ENCODE measurements around the gene AP4E1.
"Not testable (repeated sequence)": the region's sequence is repeated elsewhere in the genome, so short reads cannot be mapped to it uniquely, and the experiment has no call there.

The AP4E1 gene

GRCh38 chr15:50880651-50881114, 27.8 kb upstream of the AP4E1 start:
- H3K27me3 Mint-ChIP-seq = no peaks in the 10 kb centered on the region
- peaks cover 78% of the 10 kb centered on the region for H3K4me1 Mint-ChIP-seq
- ATAC-seq = peak; percentile 33
- DNase-seq = no peak
- peak overlapping the region; percentile 29 for H3K4me3 Mint-ChIP-seq
- no peaks in the 10 kb centered on the region for H3K36me3 Mint-ChIP-seq (ENCODE audit: low read depth)
- no peaks in the 10 kb centered on the region for H3K9me3 Mint-ChIP-seq
- peak overlapping the region; percentile 92 for H3K27ac Mint-ChIP-seq

GRCh38 chr15:50881121-50882048, 27.1 kb upstream of the AP4E1 start:
- H3K4me1 Mint-ChIP-seq = peaks cover 82% of the 10 kb centered on the region
- ATAC-seq = no peak
- no peak for DNase-seq
- H3K4me3 Mint-ChIP-seq = no peak overlapping the region
- no peaks in the 10 kb centered on the region for H3K27me3 Mint-ChIP-seq
- no peaks in the 10 kb centered on the region for H3K36me3 Mint-ChIP-seq (ENCODE audit: low read depth)
- peak overlapping the region; percentile 92 for H3K27ac Mint-ChIP-seq
- no peaks in the 10 kb centered on the region for H3K9me3 Mint-ChIP-seq

GRCh38 chr15:50883903-50884302, 24.6 kb upstream of the AP4E1 start:
- ATAC-seq = peak; percentile 31
- Mint-ChIP-seq H3K4me1 (peaks cover 65% of the 10 kb centered on the region), H3K27ac (peak overlapping the region; percentile 74), H3K27me3 (no peaks in the 10 kb centered on the region), H3K4me3 (peak overlapping the region; percentile 27), H3K36me3 (ENCODE audit: low read depth) (no peaks in the 10 kb centered on the region), H3K9me3 (no peaks in the 10 kb centered on the region)
- DNase-seq = peak; percentile 29

- H3K9me3 Mint-ChIP-seq = no peaks in the 10 kb centered on the region
- no peaks in the 10 kb centered on the region for H3K27me3 Mint-ChIP-seq
- no peak for DNase-seq
- peaks cover 59% of the 10 kb centered on the region for H3K4me1 Mint-ChIP-seq
- H3K4me3 Mint-ChIP-seq = no peak overlapping the region
- peak overlapping the region; percentile 90 for H3K27ac Mint-ChIP-seq
- H3K36me3 Mint-ChIP-seq (ENCODE audit: low read depth) = peaks cover 2% of the 10 kb centered on the region
- no peak for ATAC-seq
Measured at GRCh38 chr15:50884540-50884939, 23.9 kb upstream of the AP4E1 start.

GRCh38 chr15:50886139-50886467, 22.4 kb upstream of the AP4E1 start:
- ATAC-seq = no peak
- peaks cover 8% of the 10 kb centered on the region for H3K9me3 Mint-ChIP-seq
- peaks cover 45% of the 10 kb centered on the region for H3K4me1 Mint-ChIP-seq
- DNase-seq = no peak
- peak overlapping the region; percentile 68 for H3K4me3 Mint-ChIP-seq
- H3K27me3 Mint-ChIP-seq = no peaks in the 10 kb centered on the region
- H3K27ac Mint-ChIP-seq = peak overlapping the region; percentile 90
- H3K36me3 Mint-ChIP-seq (ENCODE audit: low read depth) = peaks cover 10% of the 10 kb centered on the region

- peaks cover 10% of the 10 kb centered on the region for H3K36me3 Mint-ChIP-seq (ENCODE audit: low read depth)
- no peak for ATAC-seq
- DNase-seq = no peak
- no peak overlapping the region for H3K4me3 Mint-ChIP-seq
- peaks cover 9% of the 10 kb centered on the region for H3K9me3 Mint-ChIP-seq
- H3K27ac Mint-ChIP-seq = no peak overlapping the region
- no peaks in the 10 kb centered on the region for H3K27me3 Mint-ChIP-seq
- H3K4me1 Mint-ChIP-seq = peaks cover 38% of the 10 kb centered on the region
Measured at GRCh38 chr15:50886611-50887345, 21.7 kb upstream of the AP4E1 start.

- H3K9me3 Mint-ChIP-seq = peaks cover 14% of the 10 kb centered on the region
- no peak for DNase-seq
- ATAC-seq = no peak
- peaks cover 10% of the 10 kb centered on the region for H3K36me3 Mint-ChIP-seq (ENCODE audit: low read depth)
- H3K27me3 Mint-ChIP-seq = no peaks in the 10 kb centered on the region
- peaks cover 32% of the 10 kb centered on the region for H3K4me1 Mint-ChIP-seq
- H3K27ac Mint-ChIP-seq = no peak overlapping the region
- no peak overlapping the region for H3K4me3 Mint-ChIP-seq
Measured at GRCh38 chr15:50888054-50888453, 20.4 kb upstream of the AP4E1 start.

GRCh38 chr15:50889589-50889988, 18.9 kb upstream of the AP4E1 start:
- H3K4me3 Mint-ChIP-seq = no peak overlapping the region
- ATAC-seq = no peak

GRCh38 chr15:50890751-50891150, 17.7 kb upstream of the AP4E1 start:
- Mint-ChIP-seq H3K27me3 (no peaks in the 10 kb centered on the region), H3K4me3 (no peak overlapping the region), H3K4me1 (peaks cover 7% of the 10 kb centered on the region), H3K27ac (no peak overlapping the region), H3K9me3 (peaks cover 22% of the 10 kb centered on the region), H3K36me3 (ENCODE audit: low read depth) (peaks cover 17% of the 10 kb centered on the region)
- ATAC-seq (no peak), DNase-seq (no peak)

More at GRCh38 chr15:50889589-50889988, 18.9 kb upstream of the AP4E1 start:
- peaks cover 22% of the 10 kb centered on the region for H3K9me3 Mint-ChIP-seq
- H3K36me3 Mint-ChIP-seq (ENCODE audit: low read depth) = peaks cover 17% of the 10 kb centered on the region
- peaks cover 19% of the 10 kb centered on the region for H3K4me1 Mint-ChIP-seq
- no peaks in the 10 kb centered on the region for H3K27me3 Mint-ChIP-seq
- DNase-seq = no peak
- no peak overlapping the region for H3K27ac Mint-ChIP-seq

- no peak for ATAC-seq
Measured at GRCh38 chr15:50891159-50891558, 17.3 kb upstream of the AP4E1 start.

GRCh38 chr15:50893976-50894375, 14.5 kb upstream of the AP4E1 start:
- no peak overlapping the region for H3K4me3 Mint-ChIP-seq

More at GRCh38 chr15:50891159-50891558, 17.3 kb upstream of the AP4E1 start:
- Mint-ChIP-seq H3K36me3 (ENCODE audit: low read depth) (peaks cover 17% of the 10 kb centered on the region), H3K4me3 (no peak overlapping the region), H3K4me1 (peaks cover 3% of the 10 kb centered on the region), H3K27ac (no peak overlapping the region), H3K27me3 (no peaks in the 10 kb centered on the region), H3K9me3 (peaks cover 22% of the 10 kb centered on the region)
- DNase-seq = no peak

GRCh38 chr15:50901390-50901789, 7.1 kb upstream of the AP4E1 start:
- not testable (repeated sequence) for H3K27ac Mint-ChIP-seq; H3K4me1 Mint-ChIP-seq; H3K27me3 Mint-ChIP-seq; DNase-seq; ATAC-seq; H3K9me3 Mint-ChIP-seq; H3K36me3 Mint-ChIP-seq (ENCODE audit: low read depth); H3K4me3 Mint-ChIP-seq

More at GRCh38 chr15:50893976-50894375, 14.5 kb upstream of the AP4E1 start:
- Mint-ChIP-seq H3K27ac (no peak overlapping the region), H3K27me3 (no peaks in the 10 kb centered on the region), H3K9me3 (peaks cover 22% of the 10 kb centered on the region), H3K36me3 (ENCODE audit: low read depth) (peaks cover 17% of the 10 kb centered on the region), H3K4me1 (no peaks in the 10 kb centered on the region)
- DNase-seq = no peak
- no peak for ATAC-seq

- peaks cover 3% of the 10 kb centered on the region for H3K36me3 Mint-ChIP-seq (ENCODE audit: low read depth)
- ATAC-seq (no peak), DNase-seq (no peak)
- no peak overlapping the region for H3K27ac Mint-ChIP-seq
- H3K4me1 Mint-ChIP-seq = peaks cover 19% of the 10 kb centered on the region
- H3K4me3 Mint-ChIP-seq = no peak overlapping the region
- no peaks in the 10 kb centered on the region for H3K27me3 Mint-ChIP-seq
- no peaks in the 10 kb centered on the region for H3K9me3 Mint-ChIP-seq
Measured at GRCh38 chr15:50904211-50904610, 4.3 kb upstream of the AP4E1 start.

- Mint-ChIP-seq H3K36me3 (ENCODE audit: low read depth) (peaks cover 4% of the 10 kb centered on the region), H3K4me1 (peaks cover 21% of the 10 kb centered on the region), H3K4me3 (no peak overlapping the region), H3K27me3 (no peaks in the 10 kb centered on the region), H3K27ac (peak overlapping the region; percentile 35), H3K9me3 (no peaks in the 10 kb centered on the region)
- no peak for DNase-seq
- ATAC-seq = no peak
Measured at GRCh38 chr15:50905055-50905454, 3.4 kb upstream of the AP4E1 start.
